Natural killer cell (primary cell): ENCODE results near the gene MBNL1. TPM values are rescaled to one million over a fixed set of nuclear protein-coding genes. Genes with fewer than 3 reads are reported as not detected.
A peak's percentile ranks its signal among the peaks of the same experiment; 100 is the strongest.

Experiments
- ATAC-seq, 3 donors: fragments of 150-1000 bp in 2 of 3; fragments of 200-7000 bp in 1 of 3; cut with Tn5 transposase; 1 replicate in 1 of 3; 2 replicates in 2 of 3; pipeline ENCODE4 v1.10.0; 2021; ENCODE audit warnings: mild to moderate bottlenecking in 2 of 3, moderate library complexity in 2 of 3
- DNase-seq, 2 donors: peaks; one replicate each; pipeline versions ENCODE4 v3.0.0 to v3.0.0-alpha.2; 2013 to 2021; ENCODE audit warnings: mixed read lengths in 1 of 2
- H3K27ac ChIP-seq: one replicate; pipeline ENCODE4 v1.5.1; 2013; ENCODE audit warnings: mild to moderate bottlenecking, low read length
- H3K27me3 ChIP-seq: one replicate; pipeline ENCODE4 v1.6.1; 2013; ENCODE audit warnings: low read length; ENCODE audit not compliant: control insufficient read depth, insufficient read depth
- H3K36me3 ChIP-seq: one replicate; pipeline ENCODE4 v1.6.1; 2013; ENCODE audit warnings: low read length; ENCODE audit not compliant: control insufficient read depth, insufficient read depth
- H3K4me1 ChIP-seq: one replicate; pipeline ENCODE4 v1.6.1; 2013; ENCODE audit warnings: low read length; ENCODE audit not compliant: control insufficient read depth, insufficient read depth
- H3K4me3 ChIP-seq: one replicate; pipeline ENCODE4 v1.5.1; 2013; ENCODE audit warnings: low read length
- H3K9me3 ChIP-seq: one replicate; pipeline ENCODE4 v1.6.1; 2013; ENCODE audit warnings: low read length; ENCODE audit not compliant: control insufficient read depth, insufficient read depth
- H3K27ac Mint-ChIP-seq, 2 donors: one replicate each; pipeline ENCODE4 v1.8.0; 2022; ENCODE audit warnings: mild to moderate bottlenecking in 2 of 2, mixed read lengths in 2 of 2, moderate library complexity in 1 of 2
- H3K27me3 Mint-ChIP-seq, 2 donors: one replicate each; pipeline ENCODE4 v1.8.0; 2022; ENCODE audit warnings: low read depth in 2 of 2, mixed read lengths in 2 of 2
- H3K36me3 Mint-ChIP-seq: one replicate; pipeline ENCODE4 v1.8.0; 2022; ENCODE audit warnings: mixed read lengths
- H3K4me1 Mint-ChIP-seq, 2 donors: one replicate each; pipeline ENCODE4 v1.8.0; 2022; ENCODE audit warnings: mixed read lengths in 2 of 2
- H3K4me3 Mint-ChIP-seq: one replicate; pipeline ENCODE4 v1.8.0; 2022; ENCODE audit warnings: mild to moderate bottlenecking, moderate library complexity, mixed read lengths
- H3K9me3 Mint-ChIP-seq, 2 donors: one replicate each; pipeline ENCODE4 v1.8.0; 2022; ENCODE audit warnings: mixed read lengths in 2 of 2
- CTCF ChIP-seq: fragments of 200-600 bp; IDR thresholded peaks from one replicate; pipeline ENCODE4 v1.8.0; 2022; ENCODE audit warnings: antibody characterized with exemption
- WGBS: methylation state at CpG from one replicate; pipeline ENCODE4 v1.1.7; 2013; ENCODE audit warnings: missing lambda C conversion rate; ENCODE audit not compliant: insufficient coverage; 5-methylcytosine and 5-hydroxymethylcytosine counted together
- intact Hi-C: fragments of 100-400 bp; cut with micrococcal nuclease; formaldehyde crosslinking; loops from one replicate; pipeline ENCODE4 v1.14.2; 2022
- total RNA-seq, 4 donors: library from RNA; stranded (reverse); fragments of 120-200 nt in 1 of 4; gene quantifications; one replicate each; pipeline versions ENCODE4 v1.2.3 to v1.2.4, GENCODE V29; 2013 to 2022

Gene MBNL1
- total RNA-seq, 3 donors from 2014 or later (not counting 1 experiment from before 2014, with no cell fraction given) = 600 to 704 (median 607) TPM

GRCh38 chr3:152385761-152386160 is 117.0 kb downstream of the MBNL1 start:
- peaks cover 4% of the 10 kb centered on the region for H3K36me3 Mint-ChIP-seq
- peaks cover 26% of the 10 kb centered on the region for H3K36me3 ChIP-seq
- H3K4me3 ChIP-seq = no peak overlapping the region
- peak overlapping the region; percentile 81 to 89 for H3K27ac Mint-ChIP-seq
- peak overlapping the region; percentile 35 for H3K4me3 Mint-ChIP-seq
- peaks cover 8% of the 10 kb centered on the region for H3K4me1 ChIP-seq
- DNase-seq (no peak), ATAC-seq (no peak)
- no peak for TF ChIP-seq CTCF
- H3K27me3 Mint-ChIP-seq = no peaks in the 10 kb centered on the region
- intact Hi-C loops = no loop called here
- H3K4me1 Mint-ChIP-seq = peaks cover 64 to 66% of the 10 kb centered on the region in 2 donors
- H3K27ac ChIP-seq = no peak overlapping the region
- H3K9me3 ChIP-seq = no peaks in the 10 kb centered on the region
- H3K27me3 ChIP-seq = no peaks in the 10 kb centered on the region
- 100% methylated on average over 1 of the region's 1 CpG for WGBS
- H3K9me3 Mint-ChIP-seq = no peaks in the 10 kb centered on the region

- Histone ChIP-seq H3K4me1 (peaks cover 8% of the 10 kb centered on the region), H3K36me3 (peaks cover 26% of the 10 kb centered on the region), H3K27me3 (no peaks in the 10 kb centered on the region), H3K27ac (no peak overlapping the region), H3K9me3 (no peaks in the 10 kb centered on the region), H3K4me3 (no peak overlapping the region)
- no peak for DNase-seq
- TF ChIP-seq CTCF = no peak
- Mint-ChIP-seq H3K4me1 (peaks cover 69 to 71% of the 10 kb centered on the region in 2 donors), H3K36me3 (peaks cover 4% of the 10 kb centered on the region), H3K4me3 (no peak overlapping the region), H3K27ac (peak overlapping the region; percentile 81 to 89), H3K9me3 (no peaks in the 10 kb centered on the region), H3K27me3 (no peaks in the 10 kb centered on the region)
- intact Hi-C loops = no loop called here
- no peak for ATAC-seq
Observed at GRCh38 chr3:152386208-152386607, 117.5 kb downstream of the MBNL1 start.

GRCh38 chr3:152388631-152389030 is 119.9 kb downstream of the MBNL1 start:
- no peaks in the 10 kb centered on the region for H3K9me3 Mint-ChIP-seq
- no peak overlapping the region for H3K4me3 ChIP-seq
- H3K27ac Mint-ChIP-seq = peak overlapping the region; percentile 81 to 89
- H3K4me1 ChIP-seq = peaks cover 3% of the 10 kb centered on the region
- H3K36me3 Mint-ChIP-seq = no peaks in the 10 kb centered on the region
- no peak for TF ChIP-seq CTCF
- H3K4me1 Mint-ChIP-seq = peaks cover 65 to 69% of the 10 kb centered on the region in 2 donors
- DNase-seq = no peak
- no peaks in the 10 kb centered on the region for H3K27me3 ChIP-seq
- H3K36me3 ChIP-seq = peaks cover 36% of the 10 kb centered on the region
- H3K9me3 ChIP-seq = no peaks in the 10 kb centered on the region
- intact Hi-C loops = no loop called here
- H3K27ac ChIP-seq = no peak overlapping the region
- WGBS = no CpG with 5 or more reads among the region's 1 CpG
- no peaks in the 10 kb centered on the region for H3K27me3 Mint-ChIP-seq
- ATAC-seq = no peak
- H3K4me3 Mint-ChIP-seq = no peak overlapping the region

- DNase-seq (no peak), ATAC-seq (no peak)
- Histone ChIP-seq H3K4me3 (no peak overlapping the region), H3K27ac (no peak overlapping the region), H3K9me3 (no peaks in the 10 kb centered on the region), H3K4me1 (peaks cover 3% of the 10 kb centered on the region), H3K36me3 (peaks cover 40% of the 10 kb centered on the region), H3K27me3 (no peaks in the 10 kb centered on the region)
- H3K4me1 Mint-ChIP-seq = peaks cover 65 to 68% of the 10 kb centered on the region in 2 donors
- peak overlapping the region; percentile 35 to 58 for H3K27ac Mint-ChIP-seq
- H3K27me3 Mint-ChIP-seq = no peaks in the 10 kb centered on the region
- H3K36me3 Mint-ChIP-seq = no peaks in the 10 kb centered on the region
- intact Hi-C loops = no loop called here
- 91% methylated on average over 6 of the region's 6 CpGs for WGBS
- no peaks in the 10 kb centered on the region for H3K9me3 Mint-ChIP-seq
- no peak overlapping the region for H3K4me3 Mint-ChIP-seq
- TF ChIP-seq CTCF = no peak
Observed at GRCh38 chr3:152389316-152389934, 120.7 kb downstream of the MBNL1 start.
